HG03520 (cell line): Measurements from ENCODE around the gene DNAJC3.
A peak's percentile ranks its signal among the peaks of the same experiment; 100 is the strongest.
"Not testable (repeated sequence)": the region's sequence is repeated elsewhere in the genome, so short reads cannot be mapped to it uniquely, and the experiment has no call there.

Experiments
- ATAC-seq: cut with Tn5 transposase; IDR thresholded peaks from one replicate; pipeline ENCODE4 v1.9.1; 2021; ENCODE audit warnings: mild to moderate bottlenecking, moderate library complexity; ENCODE audit not compliant: unreplicated experiment

Gene DNAJC3

GRCh38 chr13:95676762-95677563 is at the start of gene DNAJC3:
TSS of gene DNAJC3 (plus strand) at chr13:95677139. CDS start at chr13:95677256, 117 bp downstream.
- peak; percentile 94 for ATAC-seq

- no peak for ATAC-seq
Observed at GRCh38 chr13:95627590-95627989, 49.3 kb upstream of the DNAJC3 start.

GRCh38 chr13:95628488-95628887 is 48.5 kb upstream of the DNAJC3 start:
- no peak for ATAC-seq

- ATAC-seq, result no peak
Observed at GRCh38 chr13:95629071-95629470, 47.9 kb upstream of the DNAJC3 start.

- no peak for ATAC-seq
Observed at GRCh38 chr13:95630593-95630992, 46.3 kb upstream of the DNAJC3 start.

- ATAC-seq, result no peak
Observed at GRCh38 chr13:95636853-95637252, 40.1 kb upstream of the DNAJC3 start.

GRCh38 chr13:95641291-95642027 is 35.5 kb upstream of the DNAJC3 start:
- ATAC-seq, result no peak

- ATAC-seq, result no peak
Observed at GRCh38 chr13:95642028-95642621, 34.8 kb upstream of the DNAJC3 start.

GRCh38 chr13:95642999-95643398 is 33.9 kb upstream of the DNAJC3 start:
- no peak for ATAC-seq

- no peak for ATAC-seq
Observed at GRCh38 chr13:95643571-95643935, 33.4 kb upstream of the DNAJC3 start.

GRCh38 chr13:95643936-95644598 is 32.9 kb upstream of the DNAJC3 start:
- ATAC-seq, result peak; percentile 44

- peak; percentile 51 for ATAC-seq
Observed at GRCh38 chr13:95644601-95645052, 32.3 kb upstream of the DNAJC3 start, which contains the start of gene DZIP1. TSS of gene DZIP1 (minus strand) at chr13:95644706. CDS start at chr13:95642029, 2,677 bp downstream.

GRCh38 chr13:95647321-95647720 is 29.6 kb upstream of the DNAJC3 start:
- ATAC-seq, result no peak

GRCh38 chr13:95650696-95651095 is 26.2 kb upstream of the DNAJC3 start:
- no peak for ATAC-seq

GRCh38 chr13:95652244-95652764 is 24.6 kb upstream of the DNAJC3 start:
- no peak for ATAC-seq

- ATAC-seq, result no peak
Observed at GRCh38 chr13:95652821-95653220, 24.1 kb upstream of the DNAJC3 start.

- ATAC-seq, result no peak
Observed at GRCh38 chr13:95656386-95657015, 20.4 kb upstream of the DNAJC3 start.

GRCh38 chr13:95659500-95659899 is 17.4 kb upstream of the DNAJC3 start:
- ATAC-seq, result no peak

- no peak for ATAC-seq
Observed at GRCh38 chr13:95660981-95661581, 15.9 kb upstream of the DNAJC3 start.

GRCh38 chr13:95667235-95667634 is 9.7 kb upstream of the DNAJC3 start:
- ATAC-seq, result not testable (repeated sequence)
